DND-41 (cell line): ENCODE data around the gene LENG9.

ENCODE experiments used
- EZH2 ChIP-seq: IDR thresholded peaks from 3 replicates; pipeline ENCODE4 v1.6.1; 2012; ENCODE audit warnings: borderline replicate concordance, low read depth, mild to moderate bottlenecking, moderate library complexity, low read length, inconsistent platforms; ENCODE audit not compliant: severe bottlenecking
- TF ChIP-seq, protein P1 (sequence below): IDR thresholded peaks from 2 replicates; pipeline ENCODE4 v1.5.1; 2012; ENCODE audit warnings: borderline replicate concordance, low read length, moderate library complexity, mild to moderate bottlenecking; ENCODE audit not compliant: poor library complexity, severe bottlenecking; ENCODE audit errors: extremely low read depth

DNA sequence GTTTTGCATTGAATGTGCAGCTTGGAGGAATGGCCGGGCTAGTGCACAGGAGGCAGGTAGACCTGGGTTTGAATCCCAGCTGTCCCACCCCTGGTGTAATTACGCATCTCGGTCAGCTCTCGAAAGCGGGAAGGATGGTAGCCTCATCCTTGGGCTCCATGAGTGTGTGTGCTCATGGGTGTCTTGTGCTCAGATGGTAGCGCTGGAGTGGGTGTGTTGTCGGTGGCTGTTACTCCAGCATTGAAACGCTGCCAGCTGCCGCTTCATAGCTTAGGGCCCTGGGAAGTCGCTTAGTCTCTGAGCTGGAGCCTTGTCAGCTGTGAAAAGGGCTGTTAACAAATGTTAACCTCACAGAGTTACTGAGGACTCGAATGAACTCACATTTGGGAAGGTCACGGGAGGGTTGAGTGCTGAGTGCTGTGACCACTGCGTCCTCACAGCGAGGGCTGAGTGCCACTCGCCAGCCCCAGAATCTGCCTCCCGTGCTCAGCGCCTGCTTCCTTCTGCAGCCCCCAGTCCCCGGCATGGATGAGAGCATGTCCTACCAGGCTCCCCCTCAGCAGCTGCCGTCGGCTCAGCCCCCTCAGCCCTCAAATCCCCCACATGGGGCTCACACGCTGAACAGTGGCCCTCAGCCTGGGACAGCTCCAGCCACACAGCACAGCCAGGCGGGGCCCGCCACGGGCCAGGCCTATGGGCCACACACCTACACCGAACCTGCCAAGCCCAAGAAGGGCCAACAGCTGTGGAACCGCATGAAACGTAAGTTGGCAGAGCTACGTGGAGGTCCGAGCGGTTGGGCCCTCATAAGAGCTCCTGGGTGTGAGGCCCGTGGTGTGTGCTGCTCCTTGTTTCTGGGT is 9.4 kb downstream of the LENG9 start:
- TF ChIP-seq, protein P1, sequence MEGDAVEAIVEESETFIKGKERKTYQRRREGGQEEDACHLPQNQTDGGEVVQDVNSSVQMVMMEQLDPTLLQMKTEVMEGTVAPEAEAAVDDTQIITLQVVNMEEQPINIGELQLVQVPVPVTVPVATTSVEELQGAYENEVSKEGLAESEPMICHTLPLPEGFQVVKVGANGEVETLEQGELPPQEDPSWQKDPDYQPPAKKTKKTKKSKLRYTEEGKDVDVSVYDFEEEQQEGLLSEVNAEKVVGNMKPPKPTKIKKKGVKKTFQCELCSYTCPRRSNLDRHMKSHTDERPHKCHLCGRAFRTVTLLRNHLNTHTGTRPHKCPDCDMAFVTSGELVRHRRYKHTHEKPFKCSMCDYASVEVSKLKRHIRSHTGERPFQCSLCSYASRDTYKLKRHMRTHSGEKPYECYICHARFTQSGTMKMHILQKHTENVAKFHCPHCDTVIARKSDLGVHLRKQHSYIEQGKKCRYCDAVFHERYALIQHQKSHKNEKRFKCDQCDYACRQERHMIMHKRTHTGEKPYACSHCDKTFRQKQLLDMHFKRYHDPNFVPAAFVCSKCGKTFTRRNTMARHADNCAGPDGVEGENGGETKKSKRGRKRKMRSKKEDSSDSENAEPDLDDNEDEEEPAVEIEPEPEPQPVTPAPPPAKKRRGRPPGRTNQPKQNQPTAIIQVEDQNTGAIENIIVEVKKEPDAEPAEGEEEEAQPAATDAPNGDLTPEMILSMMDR = no peak
- no peak for TF ChIP-seq EZH2
